ENCODE results near the gene CCDC127.
"Not testable (repeated sequence)": the region's sequence is repeated elsewhere in the genome, so short reads cannot be mapped to it uniquely, and the experiment has no call there.

CCDC127 gene

DNA sequence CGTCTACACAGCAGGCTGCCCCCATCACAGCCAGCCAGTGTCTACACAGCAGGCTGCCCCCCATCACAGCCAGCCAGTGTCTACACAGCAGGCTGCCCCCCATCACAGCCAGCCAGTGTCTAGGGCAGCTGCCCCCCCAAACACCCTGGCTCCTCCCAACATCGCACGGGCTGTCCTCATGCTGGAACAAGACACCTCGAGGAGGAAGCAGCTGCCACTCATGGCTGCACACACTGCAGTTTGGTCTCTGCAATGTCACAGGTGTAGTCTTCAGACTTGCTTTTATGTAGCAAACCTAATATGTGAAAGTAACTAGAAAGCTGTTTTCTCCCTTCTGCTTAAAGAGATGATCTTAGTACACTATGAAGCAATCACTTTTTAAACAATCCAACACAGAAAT is 17.0 kb downstream of the CCDC127 start:
- DNase-seq = no peak

DNA sequence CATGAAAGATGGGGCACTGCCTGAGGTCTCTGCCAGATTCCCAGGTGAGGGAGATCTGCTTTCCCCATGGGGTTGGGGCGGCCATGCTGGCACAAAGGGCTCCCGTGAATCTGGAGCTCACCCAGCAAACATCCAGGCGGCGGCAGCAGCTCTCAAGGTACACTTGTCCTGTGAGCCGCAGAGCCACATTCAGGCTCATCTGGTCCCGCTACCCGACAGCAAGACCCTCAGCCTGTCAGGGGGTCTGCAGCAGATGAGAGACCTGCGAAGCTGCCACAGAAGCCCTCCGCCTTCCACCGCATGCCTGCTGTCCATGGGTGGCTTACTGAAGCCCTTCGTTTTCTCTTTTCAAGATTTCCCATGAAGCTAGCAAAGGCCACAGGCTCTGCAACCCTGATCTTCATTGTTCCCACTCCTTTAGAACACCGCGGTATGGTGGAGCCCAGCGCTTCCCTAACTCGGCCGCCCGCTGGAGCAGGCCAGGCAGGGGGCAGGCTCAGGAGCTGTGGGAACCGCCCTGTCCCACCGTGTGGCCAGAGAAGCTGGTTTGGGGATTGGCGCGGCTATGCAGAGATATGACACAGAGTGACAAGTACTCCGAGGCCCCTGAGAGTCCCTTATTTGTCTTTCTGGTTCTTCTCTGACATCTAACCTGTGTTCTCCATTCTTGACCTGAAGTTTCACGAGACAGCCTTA is 17.9 kb downstream of the CCDC127 start:
- no peak for DNase-seq

DNA sequence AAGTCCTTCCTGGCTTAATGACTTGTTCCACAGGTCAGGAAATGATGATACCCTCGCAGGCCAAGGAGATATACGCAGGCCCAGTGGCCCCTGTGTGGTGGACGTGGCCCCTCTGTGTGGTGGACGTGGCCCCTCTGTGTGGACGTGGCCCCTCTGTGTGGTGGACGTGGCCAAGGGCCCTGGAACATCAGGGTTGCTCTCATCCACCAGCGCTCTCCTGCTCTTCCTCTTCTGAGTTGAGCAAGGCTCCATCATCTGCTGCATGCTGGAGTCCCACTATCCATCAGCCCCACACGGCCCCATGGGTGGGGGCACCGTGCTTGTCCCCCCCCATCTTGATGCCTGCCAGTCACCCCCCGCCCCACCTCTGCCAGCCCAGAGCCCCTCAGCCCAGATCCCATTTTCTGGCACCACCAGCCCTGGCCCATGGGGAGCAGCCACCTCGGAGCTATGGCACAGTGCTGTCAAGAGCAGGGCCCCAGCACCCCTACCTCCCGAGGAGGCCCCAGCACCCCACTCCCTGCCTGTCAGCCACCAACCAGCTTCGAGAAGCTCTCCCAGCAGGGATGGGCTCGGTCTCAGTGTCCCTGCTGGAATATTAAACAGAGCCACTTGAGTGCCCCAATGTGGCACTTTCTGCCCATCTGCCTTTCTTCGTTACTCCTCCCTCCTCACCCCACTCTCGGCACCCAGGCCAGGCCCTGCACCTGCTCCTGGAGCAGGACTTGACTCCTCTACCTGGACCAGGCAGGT is 18.6 kb downstream of the CCDC127 start:
- no peak for DNase-seq

DNA sequence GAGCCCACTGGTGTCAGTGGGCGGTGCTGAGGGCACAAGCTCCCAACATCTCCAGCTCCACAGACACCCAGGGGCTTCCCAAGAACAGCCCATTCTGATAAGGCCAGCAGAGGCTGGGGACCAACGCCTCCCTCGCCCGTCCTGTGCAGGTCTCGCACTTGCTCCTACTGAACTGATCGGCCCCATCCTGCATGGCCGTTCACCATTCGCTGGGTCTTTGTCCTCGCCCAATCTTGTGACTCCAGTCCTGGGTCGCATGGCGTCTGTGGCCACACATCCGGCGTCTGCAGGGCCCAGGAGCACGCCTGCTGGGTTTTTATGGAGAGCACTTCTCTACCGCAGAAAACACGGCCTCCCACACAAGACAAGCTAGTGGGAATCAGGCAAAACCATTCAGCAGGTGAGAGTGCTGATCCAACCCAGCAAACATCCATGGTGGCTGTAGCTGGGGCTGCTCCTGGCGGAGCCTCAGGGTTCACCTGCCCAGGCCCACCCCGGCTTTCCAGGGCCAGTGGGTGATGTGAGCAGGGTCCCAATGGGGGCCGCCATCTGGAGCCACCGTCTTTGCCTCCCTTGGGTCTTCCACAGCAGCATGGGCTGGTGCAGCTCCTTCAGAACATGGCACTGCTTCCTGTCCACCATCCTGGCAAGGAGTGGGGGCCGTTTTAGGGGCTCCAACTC is 19.3 kb downstream of the CCDC127 start:
- no peak for DNase-seq

DNA sequence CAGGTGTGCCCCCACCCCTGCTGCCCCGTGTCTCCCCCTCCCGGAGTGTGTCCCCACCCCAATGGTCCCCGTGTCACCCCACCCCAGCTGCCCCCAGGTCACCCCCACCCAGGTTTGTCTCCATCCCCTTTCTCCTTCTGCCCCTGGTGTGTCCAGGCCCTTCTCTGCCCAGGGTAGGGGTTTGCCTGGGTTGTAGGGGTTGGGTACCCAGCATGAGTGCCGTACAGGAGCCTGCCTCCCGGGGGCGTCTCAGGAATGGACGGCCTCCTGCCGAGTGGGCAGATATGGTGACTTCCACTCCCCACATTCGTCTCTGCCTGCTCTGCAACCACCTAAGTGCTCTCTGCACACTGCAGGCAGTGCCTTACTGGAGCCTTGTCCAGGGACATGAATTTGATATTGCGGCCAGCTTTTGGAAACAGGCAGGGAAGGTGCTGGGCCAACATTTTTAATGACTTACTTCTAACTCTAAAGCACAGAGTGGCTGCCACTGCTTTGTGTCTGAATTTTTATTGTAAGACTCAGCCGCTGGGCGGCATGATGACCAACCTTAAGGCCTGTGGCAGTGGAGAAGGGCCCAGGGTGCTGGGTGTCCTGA is 20.0 kb downstream of the CCDC127 start:
- no peak for DNase-seq

DNA sequence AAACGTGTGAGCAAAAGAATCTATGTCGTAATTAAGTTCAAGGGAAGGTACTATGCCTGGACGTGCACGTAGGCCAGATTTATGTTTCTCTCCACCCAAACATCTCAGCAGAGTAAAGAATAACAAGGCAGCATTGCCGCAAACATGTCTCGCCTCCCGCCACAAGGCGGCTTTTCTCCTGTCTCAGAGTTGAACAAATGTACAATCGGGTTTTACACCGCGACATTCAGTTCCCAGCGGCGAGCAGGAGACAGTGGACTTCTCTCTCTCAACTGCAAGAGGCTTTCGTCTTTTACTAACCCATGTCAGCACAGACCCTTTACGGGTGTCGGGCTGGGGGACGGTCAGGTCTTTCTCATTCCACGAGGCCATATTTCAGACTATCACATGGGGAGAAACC is 20.9 kb downstream of the CCDC127 start:
- DNase-seq = not testable (repeated sequence)

DNA sequence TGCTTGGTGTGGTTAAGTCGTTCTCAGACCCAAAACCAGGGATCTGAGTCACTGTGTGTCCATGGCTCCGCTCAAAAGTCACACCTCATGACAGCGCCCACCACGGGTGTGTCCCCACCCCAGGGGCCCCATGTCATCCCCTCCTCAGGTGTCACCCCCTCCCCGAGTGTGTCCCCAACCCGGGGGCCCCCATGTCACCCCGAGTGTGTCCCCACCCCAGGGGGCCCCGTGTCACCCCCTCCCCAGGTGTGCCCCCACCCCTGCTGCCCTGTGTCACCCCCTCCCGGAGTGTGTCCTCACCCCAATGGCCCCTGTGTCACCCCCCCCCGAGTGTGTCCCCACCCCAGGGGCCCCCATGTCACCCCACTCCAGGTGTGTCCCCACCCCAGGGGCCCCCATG is 21.6 kb downstream of the CCDC127 start:
- DNase-seq = no peak

DNA sequence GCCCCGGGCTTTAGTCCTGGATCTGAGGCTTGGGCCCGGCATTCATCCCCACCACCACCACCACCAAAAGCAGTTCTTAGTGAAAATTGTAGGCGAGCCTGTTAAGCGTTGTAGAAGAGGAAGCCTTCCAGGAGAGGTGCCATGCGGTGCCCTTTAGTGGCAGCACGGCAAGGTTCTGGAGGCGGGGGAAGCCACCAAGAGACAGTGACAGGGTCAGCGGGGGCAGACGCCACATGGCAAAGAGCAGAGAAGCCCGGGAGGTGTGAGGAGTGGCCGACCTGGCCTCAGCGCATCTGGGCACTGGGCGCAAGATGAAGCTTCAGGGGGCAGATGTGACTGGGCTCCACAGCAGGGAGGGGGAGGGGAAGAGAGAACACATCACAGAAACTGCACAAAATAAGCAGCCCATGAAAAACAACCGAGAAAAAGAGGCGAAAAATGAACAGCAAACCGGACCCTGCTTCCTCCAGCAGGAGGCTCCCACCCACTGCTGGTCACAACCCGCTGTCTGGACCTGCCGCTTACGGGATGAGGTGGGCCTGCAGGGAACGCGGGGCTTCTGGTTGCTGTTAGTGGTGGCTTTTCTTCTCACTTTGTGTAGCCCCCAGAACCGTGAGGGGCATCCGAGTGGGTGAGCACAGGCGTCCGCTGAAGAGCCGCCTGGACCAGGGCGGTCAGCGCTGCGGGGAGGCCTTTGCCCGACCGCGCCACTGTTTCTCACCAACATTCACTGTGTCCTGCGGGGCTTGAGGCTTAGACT is 22.4 kb downstream of the CCDC127 start:
- no peak for DNase-seq

DNA sequence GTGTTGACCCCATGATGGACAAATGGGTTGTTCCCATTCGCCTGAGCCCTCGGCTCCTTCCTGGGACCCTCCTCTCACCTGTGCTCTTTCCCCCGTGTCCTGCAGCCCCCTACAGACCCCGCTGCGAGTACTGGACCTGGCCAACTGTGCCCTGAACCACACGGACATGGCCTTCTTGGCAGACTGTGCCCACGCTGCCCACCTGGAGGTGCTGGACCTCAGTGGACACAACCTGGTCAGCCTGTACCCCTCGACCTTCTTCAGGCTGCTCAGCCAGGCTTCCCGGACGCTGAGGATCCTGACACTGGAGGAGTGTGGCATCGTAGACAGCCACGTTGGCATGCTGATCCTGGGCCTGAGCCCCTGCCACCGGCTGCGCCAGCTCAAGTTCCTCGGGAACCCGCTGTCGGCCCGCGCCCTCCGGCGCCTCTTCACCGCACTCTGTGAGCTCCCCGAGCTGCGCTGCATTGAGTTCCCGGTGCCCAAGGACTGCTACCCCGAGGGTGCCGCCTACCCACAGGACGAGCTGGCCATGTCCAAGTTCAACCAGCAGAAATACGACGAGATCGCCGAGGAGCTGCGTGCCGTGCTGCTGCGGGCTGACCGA is 23.2 kb downstream of the CCDC127 start:
- no peak for DNase-seq

DNA sequence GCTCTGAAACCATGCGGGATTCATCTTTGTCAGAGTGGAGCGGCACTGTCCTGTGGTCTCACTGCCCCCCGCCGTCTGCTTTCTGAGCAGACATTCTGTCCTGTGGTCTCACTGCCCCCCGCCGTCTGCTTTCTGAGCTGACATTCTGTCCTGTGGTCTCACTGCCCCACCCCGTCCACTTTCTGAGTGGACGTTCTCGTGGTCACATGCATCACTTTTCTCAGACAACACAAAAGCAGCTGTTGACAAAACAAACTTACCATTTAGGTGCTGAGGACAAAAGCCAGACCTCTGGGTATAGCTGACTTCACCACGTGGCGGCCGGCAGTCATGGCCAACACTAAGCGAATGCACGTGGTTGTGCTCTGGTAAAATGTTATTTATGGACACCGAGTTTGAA is 23.9 kb downstream of the CCDC127 start:
- DNase-seq = no peak

DNA sequence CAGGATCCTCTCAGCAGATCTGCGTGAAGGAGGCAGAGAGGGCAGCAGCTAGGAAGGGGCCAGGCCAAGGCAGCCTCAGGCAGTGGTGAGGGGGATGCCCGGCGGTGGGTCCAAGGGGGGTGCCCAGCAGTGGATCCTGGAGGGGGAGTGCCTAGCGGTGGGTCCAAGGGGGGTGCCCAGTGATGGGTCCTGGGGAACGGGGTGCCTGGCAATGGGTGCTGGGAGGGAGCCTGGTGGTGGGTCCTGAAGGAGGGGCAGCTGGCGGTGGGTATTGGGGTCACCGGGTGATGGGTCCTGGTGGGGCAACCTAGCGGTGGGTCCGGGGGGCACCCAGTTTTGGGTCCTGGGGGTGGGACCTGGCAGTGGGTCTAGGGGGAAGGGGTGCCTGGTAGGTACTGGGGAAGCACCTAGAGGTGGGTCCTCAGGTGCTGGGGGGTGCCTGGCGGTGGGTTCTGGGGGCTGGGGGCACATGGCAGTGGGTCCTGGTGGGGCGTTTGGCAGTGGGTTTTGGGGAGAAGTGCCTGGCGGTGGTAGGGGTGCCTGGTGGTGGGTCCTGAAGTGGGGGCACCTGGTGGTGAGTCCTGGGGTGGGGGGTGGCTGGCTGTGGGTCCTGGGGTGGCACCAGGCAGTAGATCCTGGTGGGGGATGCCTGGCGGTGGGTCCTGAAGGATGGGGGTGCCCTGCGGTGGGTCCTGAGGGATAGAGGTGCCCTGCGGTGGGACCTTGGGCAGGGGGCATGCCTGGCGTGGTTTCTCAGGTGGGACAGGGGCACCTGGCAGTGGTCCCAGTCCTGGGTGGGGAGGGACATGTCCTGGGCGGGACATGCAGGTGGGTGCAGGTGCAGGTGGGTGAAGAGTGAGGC is 24.8 kb downstream of the CCDC127 start:
- DNase-seq = no peak

DNA sequence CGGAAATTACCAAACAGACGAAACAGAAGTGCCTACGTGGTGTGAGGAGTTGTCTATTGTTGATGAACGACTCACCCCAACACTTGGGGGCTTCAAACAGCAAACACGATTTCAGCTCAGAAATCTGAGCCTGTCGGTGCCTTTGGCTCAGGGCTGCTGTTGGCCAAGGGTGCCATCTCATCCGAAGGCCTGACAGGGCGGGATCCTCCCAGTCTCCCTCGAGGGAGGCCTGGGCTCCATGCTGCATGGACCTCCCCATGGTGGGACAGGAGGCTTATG is 25.3 kb downstream of the CCDC127 start:
- DNase-seq = no peak

DNA sequence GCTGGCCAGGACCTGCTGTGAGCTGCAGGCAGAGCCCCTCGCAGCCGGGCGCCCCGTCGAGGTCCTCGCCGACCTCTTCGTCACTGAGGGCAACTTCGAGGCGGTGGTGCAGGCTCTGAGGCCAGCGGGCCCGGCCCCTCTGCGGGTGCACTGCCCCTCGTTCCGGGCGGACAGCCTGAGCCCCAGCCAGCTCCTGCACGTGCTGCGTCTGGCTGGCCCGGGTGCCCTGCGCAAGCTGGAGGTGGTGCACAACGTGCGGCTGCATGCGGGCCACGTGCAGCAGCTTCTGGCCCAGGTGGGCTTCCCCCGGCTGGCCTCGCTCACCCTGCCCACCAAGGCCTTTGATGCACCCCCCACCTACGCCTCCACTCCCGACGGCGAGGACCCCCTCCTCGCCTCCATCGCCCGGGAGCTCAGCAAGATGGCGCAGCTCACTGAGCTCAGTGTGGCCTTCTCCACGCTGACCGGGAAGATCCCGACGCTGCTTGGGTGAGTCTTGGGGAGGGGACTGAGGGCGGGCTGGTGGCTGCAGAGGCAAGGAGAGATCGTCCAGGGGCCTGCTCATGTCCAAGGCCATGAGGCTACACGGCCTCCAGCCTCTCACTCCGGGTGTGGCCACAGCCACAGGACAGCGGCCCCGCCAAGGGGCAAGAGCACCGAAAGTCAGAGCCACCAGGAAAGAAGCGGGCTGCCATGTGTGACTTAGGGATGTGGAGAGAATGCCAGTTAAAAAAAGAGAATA is 25.8 kb downstream of the CCDC127 start:
- no peak for DNase-seq

DNA sequence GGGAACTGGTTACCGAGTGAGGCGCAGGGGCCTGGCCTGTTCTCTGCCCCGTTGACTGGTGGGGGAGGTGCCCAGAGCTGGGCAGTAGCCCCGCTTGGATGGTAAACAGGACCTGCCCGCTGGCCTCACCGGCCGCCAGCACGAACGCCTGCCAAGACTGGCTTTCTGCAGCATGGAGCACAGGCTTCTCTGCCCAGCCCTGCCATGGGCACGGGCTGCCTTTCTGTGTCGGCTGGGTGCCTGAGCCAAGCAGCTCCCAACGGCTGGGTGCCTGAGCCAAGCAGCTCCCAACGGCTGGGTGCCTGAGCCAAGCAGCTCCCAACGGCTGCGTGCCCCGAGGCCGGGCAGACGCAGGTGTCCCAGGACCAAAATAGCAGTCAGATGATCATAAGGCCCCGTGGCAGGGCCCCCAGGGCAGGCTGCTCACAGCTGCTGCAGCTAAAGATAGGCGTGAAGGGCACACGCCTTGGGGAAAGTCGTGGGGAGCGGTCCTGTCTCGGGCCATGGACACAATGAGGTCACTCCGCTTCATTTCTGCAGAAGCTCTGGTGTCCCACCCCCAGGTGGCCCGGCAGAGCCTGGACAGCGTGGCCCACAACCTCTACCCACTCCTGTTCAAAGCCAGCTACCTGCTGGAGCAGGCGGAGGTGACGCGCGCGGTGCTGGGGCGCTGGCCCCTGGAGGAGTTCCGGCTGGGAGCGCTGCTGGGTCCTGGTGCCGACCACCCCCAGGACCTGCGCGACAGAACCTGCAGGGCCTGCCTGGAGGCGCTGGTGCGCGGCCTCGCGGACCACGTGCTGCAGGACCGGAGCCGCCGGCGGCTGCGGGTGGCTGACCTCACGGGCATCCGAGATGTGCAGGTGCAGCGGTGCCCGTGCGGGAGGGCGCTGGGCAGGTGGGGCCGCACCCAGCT is 26.7 kb downstream of the CCDC127 start, which contains the start of gene LRRC14B:
Gene LRRC14B (plus strand): TSS at position 460 of the 913 bp plus-strand sequence. CDS start 44 bp downstream, at position 504.
- no peak for DNase-seq

DNA sequence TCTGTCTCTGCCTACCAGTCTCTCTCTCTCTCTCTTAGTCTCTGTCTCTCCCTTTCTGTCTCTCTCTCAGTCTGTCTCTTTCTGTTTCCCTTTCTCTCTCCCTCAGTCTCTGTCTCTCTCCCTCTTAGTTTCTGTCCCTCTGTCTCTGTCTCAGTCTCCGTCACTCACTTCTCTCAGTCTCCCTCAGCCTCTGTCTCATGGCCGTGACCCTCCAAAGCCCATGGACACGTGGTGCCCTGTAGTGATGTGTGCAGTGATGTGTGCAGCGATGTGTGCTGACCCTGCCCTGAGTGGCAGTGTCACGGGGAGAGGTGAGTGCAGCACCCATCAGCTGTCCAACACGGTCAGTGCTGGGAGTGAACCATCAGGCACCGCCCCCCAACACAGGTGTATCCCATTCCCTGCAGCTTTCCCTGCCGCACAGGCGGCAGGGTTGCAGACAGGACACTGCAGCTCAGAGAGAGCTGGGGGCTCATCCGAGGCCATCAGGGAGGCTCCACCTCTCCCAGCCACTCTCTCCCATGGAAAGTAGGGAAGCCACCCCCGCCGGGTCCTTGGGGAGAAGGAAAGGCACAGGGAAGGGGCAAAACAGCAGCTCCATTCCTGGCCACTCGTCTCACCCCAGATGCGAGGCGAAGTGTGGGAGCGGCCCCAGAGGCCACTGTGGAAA is 27.5 kb downstream of the CCDC127 start:
- no peak for DNase-seq

DNA sequence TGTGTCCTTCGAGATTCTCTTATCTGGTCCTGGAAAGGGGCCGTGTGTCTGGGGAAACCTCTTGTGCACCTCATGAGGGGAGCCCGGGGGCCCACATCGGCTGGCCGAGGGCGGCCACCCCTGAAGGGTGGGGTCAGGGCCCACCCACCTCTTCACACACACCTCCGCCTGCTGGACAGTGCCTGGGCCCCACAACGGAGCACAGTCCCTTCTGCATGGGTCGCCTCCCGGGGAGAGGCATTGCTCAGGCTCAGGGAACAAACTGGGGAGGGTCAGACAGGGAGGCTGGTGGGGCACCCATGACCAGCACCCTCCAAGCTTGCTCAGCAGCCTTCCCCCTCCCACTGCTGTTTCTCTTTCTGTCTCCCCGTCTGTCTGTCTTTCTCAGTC is 28.0 kb downstream of the CCDC127 start:
- DNase-seq = no peak

DNA sequence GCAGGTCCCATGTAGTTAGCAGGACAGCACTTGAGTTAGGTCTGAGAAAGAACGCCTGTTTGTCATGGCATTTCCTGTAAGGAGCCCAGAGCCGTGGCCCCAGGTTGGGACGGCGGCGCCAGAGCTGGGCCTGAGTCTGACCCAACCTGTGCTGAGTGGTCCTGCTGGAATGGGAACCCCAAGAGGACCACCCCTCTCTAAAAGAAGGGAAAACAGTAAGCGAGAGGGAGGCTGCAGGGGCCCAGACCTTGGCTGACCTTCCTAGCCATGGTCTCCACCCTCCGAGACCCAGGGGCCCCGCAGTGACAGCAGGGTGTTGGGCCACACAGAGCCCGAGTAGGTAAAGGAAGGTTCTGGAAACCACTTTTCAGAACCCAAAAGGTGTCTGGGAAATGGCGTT is 28.5 kb downstream of the CCDC127 start:
- DNase-seq = no peak

DNA sequence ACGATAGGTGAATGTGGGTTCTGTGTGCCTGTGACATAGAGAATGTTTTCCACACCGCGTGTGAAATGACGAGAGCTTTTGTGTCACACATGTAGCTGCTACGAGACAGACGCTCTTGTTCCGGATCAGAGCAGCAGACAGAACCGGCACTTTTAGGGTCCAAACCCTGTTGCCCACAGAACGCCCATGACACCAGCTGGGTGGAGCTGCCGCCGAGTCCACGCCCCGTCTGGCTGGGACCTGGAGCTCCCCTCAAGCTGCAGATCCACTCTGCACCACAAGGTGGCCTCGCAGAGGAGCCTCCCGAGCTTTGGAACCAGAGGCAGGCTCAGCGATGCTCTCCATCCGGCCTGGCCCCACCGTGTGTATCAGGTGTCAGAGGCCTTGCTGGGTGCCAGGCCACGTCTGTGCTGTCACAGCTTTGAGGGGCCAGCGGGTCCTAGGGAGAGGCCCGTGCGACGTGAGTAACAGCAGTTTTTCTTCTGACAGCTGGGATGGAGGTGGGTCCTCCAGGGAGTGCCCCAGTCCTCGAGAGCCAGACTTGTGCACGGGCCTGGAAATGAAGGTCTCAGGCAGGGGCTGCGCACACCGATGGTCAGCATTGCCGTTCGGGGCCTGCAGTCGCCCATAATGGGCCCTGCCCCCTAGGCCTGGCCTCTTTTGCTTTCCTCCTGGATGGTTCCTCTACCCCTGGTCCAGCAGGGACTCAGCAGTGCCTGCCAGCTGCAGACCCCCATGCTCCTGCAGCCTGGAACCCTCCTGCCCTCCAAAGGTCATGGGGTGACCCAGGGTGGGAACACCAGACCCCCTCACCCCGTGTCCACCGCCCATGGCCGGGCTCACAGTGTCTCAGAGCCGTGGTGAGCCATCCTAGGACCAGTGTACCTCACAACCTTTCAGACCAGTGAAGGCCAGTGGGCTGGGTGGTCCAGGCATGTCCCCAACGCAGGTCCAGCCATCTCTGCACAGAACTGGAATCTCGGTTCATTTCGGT is 29.2 kb downstream of the CCDC127 start:
- peak; percentile 79 for DNase-seq
